Erythroblast (primary cell): Measurements from ENCODE around the gene DARS1.

Experiments
- GATA1 ChIP-seq: IDR thresholded peaks from 2 replicates; pipeline ENCODE4 v1.6.1; 2011; ENCODE audit warnings: low read depth, mild to moderate bottlenecking, control low read depth, low read length, moderate library complexity
- POLR2A ChIP-seq: IDR thresholded peaks from 2 replicates; pipeline ENCODE4 v1.6.1; 2011; ENCODE audit warnings: mild to moderate bottlenecking, low read length

DNA sequence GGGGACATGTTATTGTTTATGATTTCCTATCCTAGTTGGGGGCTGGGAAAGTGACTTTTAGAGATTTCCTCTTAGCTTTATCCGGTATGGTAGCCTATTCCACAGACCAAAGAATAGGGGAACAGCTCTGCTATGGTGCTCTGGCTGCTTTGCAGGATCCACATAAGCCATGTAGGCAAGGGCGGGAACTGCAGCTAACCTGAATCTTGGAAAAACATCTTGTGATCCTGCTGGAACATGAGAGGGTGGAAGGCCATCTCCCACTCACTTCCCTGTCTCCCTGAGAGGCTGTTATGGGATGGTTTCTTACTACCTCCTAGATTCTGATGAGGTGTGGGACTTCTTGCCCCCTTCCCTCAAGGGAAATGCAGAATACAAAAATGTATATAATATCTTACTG is 2.0 kb upstream of the DARS1 start:
- TF ChIP-seq POLR2A (no peak), GATA1 (no peak)
